ENCODE results near the gene ABI3. TPM values are rescaled to one million over a fixed set of nuclear protein-coding genes. Genes with fewer than 3 reads are reported as not detected.

Gene ABI3
- 71.1 and 73.1 TPM in 2 replicates for total RNA-seq

GRCh38 chr17:49210158-49211029 lies at the start of gene ABI3, which contains the start of gene GNGT2:
ABI3 (plus strand) TSS chr17:49210707; CDS start chr17:49210725, 18 bp downstream.
GNGT2 (minus strand) TSS chr17:49210574; CDS start chr17:49207422, 3,152 bp downstream.

GRCh38 chr17:49230636-49231562 lies 20.4 kb downstream of the ABI3 start, which contains the start of gene PHOSPHO1:
PHOSPHO1 (minus strand) TSS chr17:49230787; CDS start chr17:49226691, 4,096 bp downstream.

Other genes with a start within 250 kb of the ABI3 start
- gene GIP, start 242.1 kb upstream of the ABI3 start, total RNA-seq = not detected in 2 replicates
- 0.20 and 0.30 TPM in 2 replicates for gene IGF2BP1, start 213.3 kb upstream of the ABI3 start, total RNA-seq
- gene B4GALNT2, start 77.9 kb upstream of the ABI3 start, total RNA-seq = not detected in 2 replicates
- gene GNGT2, start 133 bp upstream of the ABI3 start, total RNA-seq = 2.8 and 8.5 TPM in 2 replicates
- gene PHOSPHO1, start 20.1 kb downstream of the ABI3 start, total RNA-seq = 0.54 TPM in 1 of 2 replicates, not detected in the other
- gene ZNF652, start 151.5 kb downstream of the ABI3 start, total RNA-seq = 8.6 and 9.3 TPM in 2 replicates
- gene PHB1, start 204.2 kb downstream of the ABI3 start, total RNA-seq = 198 and 230 TPM in 2 replicates